CD8-positive, alpha-beta memory T cell (primary cell): Measurements from ENCODE around the gene FOXE3. TPM values are rescaled to one million over a fixed set of nuclear protein-coding genes. Genes with fewer than 3 reads are reported as not detected.
A peak's percentile ranks its signal among the peaks of the same experiment; 100 is the strongest.

Experiments used
- CTCF ChIA-PET: fragments of 350-600 bp; sonication (Branson Sonifier 250); formaldehyde crosslinking; loops from one replicate; lab custom pipeline; 2021; ENCODE audit warnings: antibody characterized with exemption; lab: Charles Lee
- POLR2A ChIA-PET: fragments of 350-600 bp; sonication (Branson Sonifier 250); formaldehyde crosslinking; loops from one replicate; lab custom pipeline; 2021; ENCODE audit warnings: antibody characterized with exemption; lab: Charles Lee
- DNase-seq, 5 donors: peaks; one replicate each; pipeline versions ENCODE4 v3.0.0 to v3.0.0-alpha.2; 2020 to 2022; ENCODE audit warnings: mixed read lengths in 1 of 5
- H3K27ac ChIP-seq: one replicate; pipeline ENCODE4 v1.7.0; 2013; ENCODE audit warnings: low read depth, mild to moderate bottlenecking, low read length, moderate library complexity
- H3K27me3 ChIP-seq: 2 replicates; pipeline ENCODE4 v1.7.0; 2013; ENCODE audit warnings: low read length, mild to moderate bottlenecking; ENCODE audit not compliant: insufficient read depth, poor library complexity, severe bottlenecking
- H3K36me3 ChIP-seq: 2 replicates; pipeline ENCODE4 v1.7.0; 2013; ENCODE audit warnings: mild to moderate bottlenecking, low read length, moderate library complexity; ENCODE audit not compliant: insufficient read depth
- H3K4me1 ChIP-seq: 2 replicates; pipeline ENCODE4 v1.7.0; 2013; ENCODE audit warnings: mild to moderate bottlenecking, low read length, moderate library complexity; ENCODE audit not compliant: insufficient read depth
- H3K4me3 ChIP-seq: 2 replicates; pipeline ENCODE4 v1.7.0; 2013; ENCODE audit warnings: mild to moderate bottlenecking, low read length
- H3K9me3 ChIP-seq: 2 replicates; pipeline ENCODE4 v1.7.0; 2013; ENCODE audit warnings: mild to moderate bottlenecking, low read length
- H3K27ac Mint-ChIP-seq, 8 donors: one replicate each; pipeline ENCODE4 v1.8.0; 2020 to 2021; ENCODE audit warnings: mixed read lengths in 8 of 8, mild to moderate bottlenecking in 6 of 8, inconsistent platforms in 3 of 8, moderate library complexity in 3 of 8
- H3K27me3 Mint-ChIP-seq, 2 donors: one replicate each; pipeline ENCODE4 v1.8.0; 2020 to 2021; ENCODE audit warnings: mixed read lengths in 2 of 2, mild to moderate bottlenecking in 1 of 2, moderate library complexity in 1 of 2
- H3K36me3 Mint-ChIP-seq, 3 donors: one replicate each; pipeline ENCODE4 v1.8.0; 2020 to 2021; ENCODE audit warnings: mixed read lengths in 3 of 3, inconsistent platforms in 1 of 3, mild to moderate bottlenecking in 1 of 3
- H3K4me1 Mint-ChIP-seq, 3 donors: one replicate each; pipeline ENCODE4 v1.8.0; 2020 to 2021; ENCODE audit warnings: mixed read lengths in 3 of 3, inconsistent platforms in 1 of 3, mild to moderate bottlenecking in 1 of 3
- H3K4me3 Mint-ChIP-seq, 7 donors: one replicate each; pipeline ENCODE4 v1.8.0; 2020 to 2021; ENCODE audit warnings: mixed read lengths in 7 of 7, mild to moderate bottlenecking in 6 of 7, moderate library complexity in 4 of 7, inconsistent platforms in 2 of 7
- H3K9me3 Mint-ChIP-seq, 5 donors: one replicate each; pipeline ENCODE4 v1.8.0; 2020 to 2022; ENCODE audit warnings: mixed read lengths in 5 of 5, mild to moderate bottlenecking in 3 of 5, moderate library complexity in 2 of 5, inconsistent platforms in 1 of 5
- polyA plus RNA-seq: library from polyadenylated mRNA; unstranded; fragments of 300-500 nt; fragmentation: Illumina TruSeq; gene quantifications from one replicate; pipeline ENCODE4 v1.2.3, GENCODE V29; 2021
- total RNA-seq, 2 experiments: library from RNA; stranded (reverse); gene quantifications; one replicate each; pipeline ENCODE4 v1.2.3, GENCODE V29; 2021

The FOXE3 gene
- total and polyA plus RNA-seq, 3 experiments from 2014 or later = not detected

DNA sequence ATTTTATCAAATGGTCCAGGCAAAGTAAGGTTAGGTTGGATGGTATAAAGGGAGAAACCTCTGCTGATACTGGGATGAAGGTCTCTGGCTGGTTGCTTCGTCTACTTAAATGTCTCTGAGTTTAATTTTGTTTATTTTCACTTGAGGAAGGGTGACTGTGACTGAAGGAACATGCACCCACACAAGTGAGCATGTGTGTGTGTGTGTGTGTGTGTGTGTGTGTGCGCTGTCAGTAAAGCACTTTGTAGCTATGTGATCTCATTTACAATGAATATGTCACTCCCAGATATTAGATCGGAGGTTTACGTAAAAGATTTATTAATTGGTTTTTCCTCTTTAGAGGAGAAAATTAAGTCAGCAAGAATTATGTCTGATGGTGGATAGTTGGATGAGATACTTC, 26.1 kb downstream of the FOXE3 start:
- DNase-seq = no peak
- CTCF ChIA-PET = interaction anchor here (1.4 kb wide), 1 partner anchor 10 kb away, joined by 4 read pairs; no protein-coding TSS in a partner anchor
- Mint-ChIP-seq H3K27ac (no peak overlapping the region), H3K9me3 (peaks cover 0 to 4% (median 0%) of the 10 kb centered on the region in 5 donors), H3K27me3 (peaks cover 0 to 27% of the 10 kb centered on the region in 2 donors), H3K4me1 (peaks cover 15 to 30% (median 18%) of the 10 kb centered on the region in 3 donors), H3K36me3 (peaks cover 0 to 2% (median 0%) of the 10 kb centered on the region in 3 donors), H3K4me3 (no peak overlapping the region)
- Histone ChIP-seq H3K36me3 (no peaks in the 10 kb centered on the region), H3K4me3 (no peak overlapping the region), H3K27ac (no peak overlapping the region), H3K9me3 (no peaks in the 10 kb centered on the region), H3K27me3 (peaks cover 63% of the 10 kb centered on the region), H3K4me1 (peaks cover 14% of the 10 kb centered on the region)
- POLR2A ChIA-PET = no interaction called here

DNA sequence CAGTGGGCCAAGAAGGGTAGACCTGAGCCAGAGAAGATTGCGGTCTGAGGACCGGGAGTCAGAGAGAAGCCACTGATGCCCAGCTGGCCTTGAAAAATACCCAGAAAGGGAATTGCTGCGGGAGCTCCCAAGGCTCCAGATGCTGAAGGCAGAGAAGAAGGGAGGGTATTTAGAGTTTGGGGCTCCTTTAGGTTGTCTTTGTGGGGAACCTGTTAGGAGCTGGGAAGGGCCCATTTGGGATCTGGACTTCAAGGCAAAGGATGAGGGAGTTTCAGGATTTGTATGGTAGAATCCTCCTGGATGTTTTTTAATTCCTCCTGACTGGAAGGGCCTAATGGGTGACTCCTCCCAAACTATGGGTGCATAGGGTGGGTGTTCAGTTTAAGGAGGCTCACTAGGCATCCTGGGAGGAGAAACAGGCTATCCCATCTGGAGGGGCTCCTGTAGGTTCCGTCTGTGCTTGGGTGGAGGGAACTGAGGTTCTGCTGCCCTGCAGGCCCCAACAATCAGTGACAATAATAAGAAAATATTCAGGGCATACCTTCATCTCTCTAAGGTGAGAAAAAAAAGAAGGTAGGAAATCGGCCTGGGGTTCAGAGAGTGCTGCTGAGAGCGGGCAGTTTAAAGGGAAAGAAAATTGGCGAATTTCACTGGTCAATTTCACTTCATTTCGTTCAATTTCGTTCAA, 26.9 kb downstream of the FOXE3 start:
- H3K4me1 ChIP-seq = peaks cover 14% of the 10 kb centered on the region
- H3K27me3 Mint-ChIP-seq = peaks cover 0 to 32% of the 10 kb centered on the region in 2 donors

DNA sequence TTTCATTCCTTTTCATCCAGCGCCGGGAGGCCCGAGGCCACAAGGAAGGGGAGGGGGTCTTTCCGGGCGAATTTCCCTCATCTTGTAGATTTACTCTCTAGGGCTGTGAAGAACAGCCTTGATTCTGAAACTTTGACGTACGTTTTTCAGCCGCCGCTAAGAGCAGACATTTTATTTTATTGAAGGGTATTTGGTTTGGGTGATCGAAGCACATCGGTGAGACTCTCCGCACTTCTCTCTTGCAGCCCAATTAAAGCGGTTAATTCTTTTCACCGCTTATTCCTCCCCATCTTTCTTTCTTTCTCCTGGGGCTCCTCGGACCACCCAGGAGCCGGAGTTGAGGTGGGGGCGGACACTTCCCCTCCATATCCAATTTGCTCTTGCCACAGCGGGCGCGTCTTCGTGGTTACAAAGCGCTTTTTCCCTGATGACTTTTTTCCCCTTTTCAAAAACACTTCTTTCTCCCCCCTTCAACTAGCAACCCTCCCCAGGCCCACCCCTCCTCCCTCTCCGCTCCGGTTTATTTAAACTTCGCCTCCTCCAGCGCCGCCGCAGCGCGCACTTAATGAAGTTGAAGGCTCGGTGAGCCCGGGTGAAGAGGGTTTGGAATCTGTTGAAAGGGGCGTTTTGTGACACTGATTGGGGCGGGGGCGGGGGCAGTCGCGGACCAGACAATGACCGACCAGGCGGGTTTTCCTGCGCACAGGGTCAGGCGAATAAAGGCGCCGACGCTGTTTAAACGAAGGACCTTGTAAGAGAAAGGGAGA, 27.6 kb downstream of the FOXE3 start:
- ChIA-PET CTCF (interaction anchor here (1.2 kb wide), 1 partner anchor 8 kb away, joined by 8 read pairs; no protein-coding TSS in a partner anchor), POLR2A (no interaction called here)
- H3K9me3 ChIP-seq = no peaks in the 10 kb centered on the region
- H3K27me3 ChIP-seq = peaks cover 65% of the 10 kb centered on the region
- no peak overlapping the region for H3K27ac ChIP-seq
- H3K27ac Mint-ChIP-seq = peak overlapping the region in 1 of 8 donors; percentile 64
- peaks cover 1 to 37% of the 10 kb centered on the region in 2 donors for H3K27me3 Mint-ChIP-seq
- no peak overlapping the region for H3K4me3 ChIP-seq
- no peak for DNase-seq
- no peaks in the 10 kb centered on the region for H3K36me3 ChIP-seq
- H3K36me3 Mint-ChIP-seq = no peaks in the 10 kb centered on the region
- H3K9me3 Mint-ChIP-seq = peaks cover 0 to 4% (median 0%) of the 10 kb centered on the region in 5 donors
- H3K4me3 Mint-ChIP-seq = peak overlapping the region in 6 of 7 donors; percentile 21 to 75 (median 68)
- H3K4me1 Mint-ChIP-seq = peaks cover 15 to 27% (median 18%) of the 10 kb centered on the region in 3 donors
- H3K4me1 ChIP-seq = peaks cover 14% of the 10 kb centered on the region

More for the DNA sequence above, 26.9 kb downstream of the FOXE3 start:
- Histone ChIP-seq H3K36me3 (no peaks in the 10 kb centered on the region), H3K4me3 (no peak overlapping the region), H3K27ac (no peak overlapping the region), H3K27me3 (peaks cover 65% of the 10 kb centered on the region), H3K9me3 (no peaks in the 10 kb centered on the region)
- POLR2A ChIA-PET = no interaction called here
- Mint-ChIP-seq H3K9me3 (peaks cover 0 to 4% (median 0%) of the 10 kb centered on the region in 5 donors), H3K4me1 (peaks cover 15 to 30% (median 18%) of the 10 kb centered on the region in 3 donors), H3K4me3 (peak overlapping the region in 2 of 7 donors; percentile 20 to 42), H3K27ac (peak overlapping the region in 1 of 8 donors; percentile 63), H3K36me3 (peaks cover 0 to 2% (median 0%) of the 10 kb centered on the region in 3 donors)
- CTCF ChIA-PET = no interaction called here
- DNase-seq = no peak

- DNase-seq = no peak
- Histone ChIP-seq H3K27me3 (peaks cover 70% of the 10 kb centered on the region), H3K4me1 (peaks cover 14% of the 10 kb centered on the region), H3K36me3 (no peaks in the 10 kb centered on the region), H3K27ac (no peak overlapping the region), H3K4me3 (no peak overlapping the region), H3K9me3 (no peaks in the 10 kb centered on the region)
- Mint-ChIP-seq H3K4me3 (peak overlapping the region; percentile 21 to 76 (median 70)), H3K36me3 (no peaks in the 10 kb centered on the region), H3K9me3 (peaks cover 0 to 4% (median 0%) of the 10 kb centered on the region in 5 donors), H3K27ac (peak overlapping the region in 2 of 8 donors; percentile 38 to 64), H3K4me1 (peaks cover 15 to 27% (median 18%) of the 10 kb centered on the region in 3 donors), H3K27me3 (peaks cover 6 to 42% of the 10 kb centered on the region in 2 donors)
- ChIA-PET CTCF (interaction anchor here (1.2 kb wide), 1 partner anchor 8 kb away, joined by 8 read pairs; no protein-coding TSS in a partner anchor), POLR2A (no interaction called here)
Observed at GRCh38 chr1:47444297-47444561, 28.1 kb downstream of the FOXE3 start.

- peaks cover 12 to 47% of the 10 kb centered on the region in 2 donors for H3K27me3 Mint-ChIP-seq
- Histone ChIP-seq H3K4me1 (peaks cover 14% of the 10 kb centered on the region), H3K27ac (no peak overlapping the region), H3K36me3 (no peaks in the 10 kb centered on the region), H3K27me3 (peaks cover 76% of the 10 kb centered on the region), H3K9me3 (no peaks in the 10 kb centered on the region), H3K4me3 (no peak overlapping the region)
- CTCF ChIA-PET = interaction anchor here (1.2 kb wide), 1 partner anchor 9 kb away, joined by 8 read pairs; no protein-coding TSS in a partner anchor
- no peaks in the 10 kb centered on the region for H3K36me3 Mint-ChIP-seq
- H3K27ac Mint-ChIP-seq = peak overlapping the region in 4 of 8 donors; percentile 38 to 71 (median 52)
- POLR2A ChIA-PET = no interaction called here
- peaks cover 0 to 4% (median 0%) of the 10 kb centered on the region in 5 donors for H3K9me3 Mint-ChIP-seq
- peak overlapping the region; percentile 21 to 76 (median 70) for H3K4me3 Mint-ChIP-seq
- peak in 1 of 5 donors; percentile 26 for DNase-seq
- H3K4me1 Mint-ChIP-seq = peaks cover 15 to 23% (median 18%) of the 10 kb centered on the region in 3 donors
Observed at GRCh38 chr1:47444562-47445465, 28.7 kb downstream of the FOXE3 start.

- peaks cover 24 to 57% of the 10 kb centered on the region in 2 donors for H3K27me3 Mint-ChIP-seq
- no peak for DNase-seq
- peaks cover 14% of the 10 kb centered on the region for H3K4me1 ChIP-seq
- H3K27ac ChIP-seq = no peak overlapping the region
- H3K27ac Mint-ChIP-seq = peak overlapping the region in 1 of 8 donors; percentile 44
- peaks cover 15 to 22% (median 20%) of the 10 kb centered on the region in 3 donors for H3K4me1 Mint-ChIP-seq
- no peaks in the 10 kb centered on the region for H3K9me3 ChIP-seq
- H3K4me3 Mint-ChIP-seq = peak overlapping the region in 5 of 7 donors; percentile 12 to 70 (median 59)
- no peaks in the 10 kb centered on the region for H3K36me3 ChIP-seq
- ChIA-PET CTCF (interaction anchor here (6.0 kb wide), 1 partner anchor 10 kb away, joined by 48 read pairs; the partner anchor contains the start of gene FOXD2), POLR2A (no interaction called here)
- no peak overlapping the region for H3K4me3 ChIP-seq
- H3K9me3 Mint-ChIP-seq = peaks cover 0 to 4% (median 0%) of the 10 kb centered on the region in 5 donors
- H3K27me3 ChIP-seq = peaks cover 75% of the 10 kb centered on the region
- H3K36me3 Mint-ChIP-seq = no peaks in the 10 kb centered on the region
Observed at GRCh38 chr1:47445823-47446550, 29.9 kb downstream of the FOXE3 start.
